ENCODE results near the gene XXYLT1.

XXYLT1 gene

GRCh38 chr3:195129072-195129643 is 141.8 kb downstream of the XXYLT1 start:
- no peak overlapping the region for H3K4me3 Mint-ChIP-seq
- H3K4me1 Mint-ChIP-seq = peaks cover 63% of the 10 kb centered on the region
- H3K9me3 Mint-ChIP-seq = no peaks in the 10 kb centered on the region
- TF ChIP-seq, protein P1, sequence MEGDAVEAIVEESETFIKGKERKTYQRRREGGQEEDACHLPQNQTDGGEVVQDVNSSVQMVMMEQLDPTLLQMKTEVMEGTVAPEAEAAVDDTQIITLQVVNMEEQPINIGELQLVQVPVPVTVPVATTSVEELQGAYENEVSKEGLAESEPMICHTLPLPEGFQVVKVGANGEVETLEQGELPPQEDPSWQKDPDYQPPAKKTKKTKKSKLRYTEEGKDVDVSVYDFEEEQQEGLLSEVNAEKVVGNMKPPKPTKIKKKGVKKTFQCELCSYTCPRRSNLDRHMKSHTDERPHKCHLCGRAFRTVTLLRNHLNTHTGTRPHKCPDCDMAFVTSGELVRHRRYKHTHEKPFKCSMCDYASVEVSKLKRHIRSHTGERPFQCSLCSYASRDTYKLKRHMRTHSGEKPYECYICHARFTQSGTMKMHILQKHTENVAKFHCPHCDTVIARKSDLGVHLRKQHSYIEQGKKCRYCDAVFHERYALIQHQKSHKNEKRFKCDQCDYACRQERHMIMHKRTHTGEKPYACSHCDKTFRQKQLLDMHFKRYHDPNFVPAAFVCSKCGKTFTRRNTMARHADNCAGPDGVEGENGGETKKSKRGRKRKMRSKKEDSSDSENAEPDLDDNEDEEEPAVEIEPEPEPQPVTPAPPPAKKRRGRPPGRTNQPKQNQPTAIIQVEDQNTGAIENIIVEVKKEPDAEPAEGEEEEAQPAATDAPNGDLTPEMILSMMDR (IDR thresholded peaks at IDR 0.05) = no peak
- no peaks in the 10 kb centered on the region for H3K27me3 Mint-ChIP-seq (ENCODE audit: low read depth, poor library complexity)
- H3K36me3 Mint-ChIP-seq (ENCODE audit: low read depth) = peaks cover 7% of the 10 kb centered on the region
- no peak overlapping the region for H3K27ac Mint-ChIP-seq
- no peak for DNase-seq

- Mint-ChIP-seq H3K36me3 (ENCODE audit: low read depth) (peaks cover 7% of the 10 kb centered on the region), H3K27ac (no peak overlapping the region), H3K4me1 (peaks cover 70% of the 10 kb centered on the region), H3K9me3 (no peaks in the 10 kb centered on the region), H3K4me3 (no peak overlapping the region), H3K27me3 (ENCODE audit: low read depth, poor library complexity) (no peaks in the 10 kb centered on the region)
- TF ChIP-seq, protein P1 (IDR thresholded peaks at IDR 0.05) = no peak
- no peak for DNase-seq
These were observed 142.5 kb downstream of the XXYLT1 start for GRCh38 chr3:195128255-195129071.

DNA sequence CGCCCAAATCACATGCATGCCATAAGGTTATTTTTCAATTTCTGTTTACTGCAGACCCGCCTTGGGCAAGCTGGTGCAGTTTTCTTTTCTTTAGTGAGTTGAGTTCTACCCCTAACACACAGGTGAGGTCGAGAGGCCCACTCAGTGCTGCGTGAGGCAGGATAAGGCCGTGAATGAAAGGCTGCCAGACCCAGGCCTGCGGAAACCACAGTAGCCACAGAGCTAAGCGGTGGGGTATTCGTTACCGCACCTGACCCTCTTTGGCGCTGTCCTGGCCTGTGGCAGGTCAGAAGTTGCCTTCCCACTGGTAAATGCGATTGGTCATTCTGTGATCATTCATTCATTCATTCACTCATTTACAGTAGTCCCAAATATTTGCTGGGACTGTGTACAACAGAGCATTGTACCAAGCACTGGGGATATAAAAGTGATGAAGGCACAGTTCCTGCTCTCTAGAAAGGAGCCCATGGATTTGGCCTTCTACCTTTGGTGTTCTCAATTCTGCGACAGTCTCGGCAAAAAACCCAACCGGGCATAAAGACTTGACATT is 144.8 kb downstream of the XXYLT1 start:
- DNase-seq = no peak
- Mint-ChIP-seq H3K4me3 (no peak overlapping the region), H3K4me1 (peaks cover 73% of the 10 kb centered on the region), H3K27ac (no peak overlapping the region), H3K27me3 (ENCODE audit: low read depth, poor library complexity) (peaks cover 3% of the 10 kb centered on the region), H3K9me3 (no peaks in the 10 kb centered on the region), H3K36me3 (ENCODE audit: low read depth) (peaks cover 7% of the 10 kb centered on the region)
- TF ChIP-seq, protein P1 (IDR thresholded peaks at IDR 0.05) = no peak

DNA sequence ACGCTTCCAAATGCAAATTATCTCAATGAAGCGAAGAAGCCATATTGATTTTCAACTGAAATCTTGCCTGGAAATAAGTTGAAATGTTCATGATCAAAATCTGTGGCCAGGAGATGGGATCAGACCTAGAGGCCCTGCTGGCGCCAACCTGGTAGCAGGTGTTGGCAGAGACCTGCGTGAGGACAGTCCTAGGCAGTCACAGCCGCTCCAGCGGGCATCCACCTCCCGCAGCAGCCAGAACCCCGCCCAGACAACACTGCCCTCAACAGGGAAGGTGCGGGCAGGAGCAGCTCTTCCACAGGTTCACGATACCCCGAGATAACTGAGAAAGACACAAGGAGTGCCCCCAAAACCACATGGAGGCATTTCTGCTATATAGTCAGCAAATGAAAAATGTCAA is 145.3 kb downstream of the XXYLT1 start:
- TF ChIP-seq, protein P1 (IDR thresholded peaks at IDR 0.05) = no peak
- no peak overlapping the region for H3K4me3 Mint-ChIP-seq
- peaks cover 68% of the 10 kb centered on the region for H3K4me1 Mint-ChIP-seq
- no peak for DNase-seq
- H3K9me3 Mint-ChIP-seq = no peaks in the 10 kb centered on the region
- peaks cover 7% of the 10 kb centered on the region for H3K36me3 Mint-ChIP-seq (ENCODE audit: low read depth)
- peaks cover 3% of the 10 kb centered on the region for H3K27me3 Mint-ChIP-seq (ENCODE audit: low read depth, poor library complexity)
- H3K27ac Mint-ChIP-seq = no peak overlapping the region

DNA sequence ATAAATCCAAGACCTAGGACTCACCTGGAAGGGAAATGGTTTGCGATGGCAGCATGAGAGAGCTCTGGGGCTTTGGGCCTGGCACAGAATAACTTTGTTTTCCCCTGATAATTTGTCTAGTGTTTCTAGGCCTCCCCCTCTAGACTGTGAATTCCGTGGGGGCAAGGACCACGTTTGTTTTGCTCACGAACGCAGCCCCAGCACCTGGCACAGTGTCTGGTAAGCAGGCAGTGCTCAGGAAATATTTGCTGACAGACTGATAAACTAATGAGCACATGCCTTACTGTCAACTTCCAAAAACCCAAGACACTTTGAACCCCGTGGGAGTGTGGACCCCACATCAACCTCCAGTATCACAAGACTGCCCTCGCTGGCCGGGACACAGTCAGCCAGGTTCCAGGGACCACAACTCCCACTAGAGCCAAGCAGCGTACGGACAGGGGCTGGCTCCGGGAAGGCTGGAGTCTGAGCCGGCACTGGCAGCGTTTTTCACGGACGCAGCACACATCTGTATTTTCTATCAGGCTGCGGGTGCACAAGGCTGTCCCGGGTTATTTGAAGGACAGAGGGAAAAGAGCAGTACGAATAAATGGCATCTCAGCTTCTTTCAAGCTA is 146.5 kb downstream of the XXYLT1 start:
- TF ChIP-seq, protein P1 (IDR thresholded peaks at IDR 0.05) = no peak
- H3K4me1 Mint-ChIP-seq = peaks cover 69% of the 10 kb centered on the region
- H3K4me3 Mint-ChIP-seq = no peak overlapping the region
- H3K9me3 Mint-ChIP-seq = no peaks in the 10 kb centered on the region
- peaks cover 4% of the 10 kb centered on the region for H3K36me3 Mint-ChIP-seq (ENCODE audit: low read depth)
- H3K27me3 Mint-ChIP-seq (ENCODE audit: low read depth, poor library complexity) = peaks cover 3% of the 10 kb centered on the region
- no peak for DNase-seq
- H3K27ac Mint-ChIP-seq = peak overlapping the region; percentile 93

Data from nephron progenitor cell (in vitro differentiated cells).